Measurements from ENCODE around the gene SRPRA. TPM values are rescaled to one million over a fixed set of nuclear protein-coding genes. Genes with fewer than 3 reads are reported as not detected.

Gene SRPRA
- polyA plus RNA-seq = 48.2 and 48.5 TPM in 2 replicates

DNA sequence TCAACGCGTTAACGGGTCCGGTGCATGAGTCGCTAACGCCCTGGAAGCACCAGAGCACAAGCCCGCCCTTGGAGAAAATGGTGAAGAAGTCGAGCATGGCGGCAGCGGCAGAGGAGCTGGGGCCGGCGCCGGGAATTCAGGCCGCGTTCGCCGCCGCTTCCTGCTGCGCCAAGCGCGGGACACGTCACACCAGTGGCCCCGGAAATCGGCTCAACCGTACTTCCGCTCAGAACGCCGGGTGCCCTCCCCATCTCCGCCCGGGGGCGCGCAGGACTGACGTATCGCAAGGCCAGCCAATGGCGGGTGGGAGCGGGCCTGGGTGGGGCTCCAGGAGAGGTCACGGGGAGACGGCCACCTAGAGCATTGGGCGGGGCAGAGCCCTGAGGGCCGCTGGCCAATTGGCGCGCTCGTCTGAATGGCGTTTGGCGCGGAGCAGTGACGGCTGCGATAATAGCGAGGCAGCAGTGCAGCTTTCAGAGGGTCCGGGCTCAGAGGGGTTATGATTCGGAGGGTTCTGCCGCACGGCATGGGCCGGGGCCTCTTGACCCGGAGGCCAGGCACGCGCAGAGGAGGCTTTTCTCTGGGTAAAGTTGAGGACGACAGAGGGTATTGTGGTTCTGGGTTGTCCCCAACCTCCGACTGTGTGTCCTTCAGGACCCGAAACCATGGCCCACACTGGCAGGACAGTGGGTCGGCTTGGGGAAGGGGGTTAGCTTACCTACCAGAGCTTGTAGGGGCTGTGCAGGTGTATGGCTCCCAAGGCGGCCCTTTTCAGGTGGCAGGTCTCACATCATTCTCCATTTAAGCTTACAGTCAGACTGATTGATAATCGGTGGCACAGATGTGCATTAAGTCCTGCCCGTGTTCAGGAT, at the start of gene SRPRA, which contains the start of gene FOXRED1:
Gene SRPRA (minus strand): TSS at position 188 of the 872 bp plus-strand sequence. CDS start 91 bp downstream, at position 97.
Gene FOXRED1 (plus strand): TSS at position 447 of the 872 bp plus-strand sequence. CDS start 53 bp downstream, at position 500.

GRCh38 chr11:126303623-126304456, 35.1 kb upstream of the SRPRA start, which contains the start of gene DCPS:
DCPS (plus strand) TSS chr11:126304060; CDS start chr11:126304081, 21 bp downstream.

GRCh38 chr11:126282736-126283591, 14.3 kb upstream of the SRPRA start, which contains the start of gene TIRAP:
TIRAP (plus strand) TSS chr11:126283093; CDS start chr11:126290895, 7,802 bp downstream.

Other genes starting within 250 kb of the SRPRA start
- gene CDON, start 206.0 kb downstream of the SRPRA start, polyA plus RNA-seq = 0.55 and 2.4 TPM in 2 replicates
- 10.3 and 12.9 TPM in 2 replicates for gene RPUSD4, start 57.2 kb downstream of the SRPRA start, polyA plus RNA-seq
- gene FAM118B, start 57.1 kb downstream of the SRPRA start, polyA plus RNA-seq = 40.1 and 45.3 TPM in 2 replicates
- gene FOXRED1, start 259 bp upstream of the SRPRA start, polyA plus RNA-seq = 19.4 and 23.0 TPM in 2 replicates
- 0.59 and 1.5 TPM in 2 replicates for gene TIRAP, start 14.2 kb upstream of the SRPRA start, polyA plus RNA-seq
- 2.2 and 7.1 TPM in 2 replicates for gene DCPS, start 35.2 kb upstream of the SRPRA start, polyA plus RNA-seq
- gene ST3GAL4, start 86.8 kb upstream of the SRPRA start, polyA plus RNA-seq = 0.38 TPM in 1 of 2 replicates, not detected in the other